ENCODE data around the gene HEMK1.

Gene HEMK1

DNA sequence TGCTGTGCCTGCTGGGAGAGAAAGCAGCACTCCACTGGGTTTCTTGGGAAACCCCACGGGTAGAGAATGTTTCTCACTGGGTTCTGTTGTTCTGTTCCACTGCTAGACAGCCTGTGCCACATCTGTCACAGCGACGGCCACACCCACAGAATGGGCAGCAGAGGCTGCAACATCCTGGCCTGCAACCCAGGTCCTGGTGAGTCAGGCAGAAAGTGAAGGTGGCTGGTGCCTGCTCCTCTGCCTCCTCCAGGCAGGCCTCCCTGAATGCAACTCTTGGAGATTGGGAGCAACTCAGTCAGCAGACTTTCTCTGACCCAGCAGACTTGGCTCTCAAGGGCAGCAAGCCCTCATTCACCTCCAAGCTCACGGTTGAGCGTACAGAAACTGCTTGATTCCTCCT is 14.8 kb upstream of the HEMK1 start:
- no peak for DNase-seq (ENCODE audit: low read depth)
- TF ChIP-seq, protein P1, sequence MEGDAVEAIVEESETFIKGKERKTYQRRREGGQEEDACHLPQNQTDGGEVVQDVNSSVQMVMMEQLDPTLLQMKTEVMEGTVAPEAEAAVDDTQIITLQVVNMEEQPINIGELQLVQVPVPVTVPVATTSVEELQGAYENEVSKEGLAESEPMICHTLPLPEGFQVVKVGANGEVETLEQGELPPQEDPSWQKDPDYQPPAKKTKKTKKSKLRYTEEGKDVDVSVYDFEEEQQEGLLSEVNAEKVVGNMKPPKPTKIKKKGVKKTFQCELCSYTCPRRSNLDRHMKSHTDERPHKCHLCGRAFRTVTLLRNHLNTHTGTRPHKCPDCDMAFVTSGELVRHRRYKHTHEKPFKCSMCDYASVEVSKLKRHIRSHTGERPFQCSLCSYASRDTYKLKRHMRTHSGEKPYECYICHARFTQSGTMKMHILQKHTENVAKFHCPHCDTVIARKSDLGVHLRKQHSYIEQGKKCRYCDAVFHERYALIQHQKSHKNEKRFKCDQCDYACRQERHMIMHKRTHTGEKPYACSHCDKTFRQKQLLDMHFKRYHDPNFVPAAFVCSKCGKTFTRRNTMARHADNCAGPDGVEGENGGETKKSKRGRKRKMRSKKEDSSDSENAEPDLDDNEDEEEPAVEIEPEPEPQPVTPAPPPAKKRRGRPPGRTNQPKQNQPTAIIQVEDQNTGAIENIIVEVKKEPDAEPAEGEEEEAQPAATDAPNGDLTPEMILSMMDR (IDR thresholded peaks at IDR 0.05; ENCODE audit: control insufficient read depth, insufficient read depth, low read depth, low read length, missing control alignments), result no peak
- H3K4me3 ChIP-seq (ENCODE audit: control insufficient read depth, low read depth, low read length), result no peak overlapping the region

DNA sequence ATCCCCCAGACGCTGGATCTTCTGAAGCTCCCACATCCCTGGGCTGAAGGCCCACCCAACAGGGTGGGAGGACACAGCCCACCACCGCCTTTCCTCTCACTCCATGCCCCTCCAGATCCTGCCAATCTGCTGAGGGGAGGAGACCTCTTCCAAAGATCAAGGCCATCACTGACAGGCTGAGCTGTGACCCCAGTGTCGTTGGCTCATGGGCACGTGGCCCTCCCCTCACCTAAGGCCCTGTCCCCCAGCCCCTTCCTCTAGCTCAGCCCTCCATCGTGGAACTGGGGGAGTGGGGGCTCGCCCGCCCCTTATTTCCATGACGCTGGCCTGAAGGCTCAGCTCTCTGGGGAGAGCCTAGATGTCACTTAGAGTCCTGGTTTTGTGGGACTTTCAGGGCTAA is 12.2 kb upstream of the HEMK1 start:
- no peak for DNase-seq (ENCODE audit: low read depth)
- H3K4me3 ChIP-seq (ENCODE audit: control insufficient read depth, low read depth, low read length), result no peak overlapping the region
- TF ChIP-seq, protein P1 (IDR thresholded peaks at IDR 0.05; ENCODE audit: control insufficient read depth, insufficient read depth, low read depth, low read length, missing control alignments), result no peak

DNA sequence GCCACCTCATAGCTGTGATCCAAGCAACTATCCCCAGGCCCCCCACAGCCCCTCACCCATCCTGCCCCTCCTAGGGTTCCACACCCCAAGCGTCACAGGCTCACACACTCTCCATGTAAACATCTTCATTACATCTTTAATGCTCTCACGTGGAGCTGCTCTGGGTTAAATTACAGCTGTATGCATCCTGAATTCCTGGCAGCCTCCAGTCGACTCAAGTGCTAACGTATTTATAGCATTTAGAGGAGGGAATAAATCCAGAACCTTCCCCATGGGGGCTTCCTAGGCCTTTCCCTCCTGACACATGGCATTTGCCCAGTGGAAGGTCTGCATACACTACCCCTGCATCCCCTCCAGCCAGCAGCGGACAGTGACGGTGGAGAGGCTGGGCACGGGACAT is 11.4 kb upstream of the HEMK1 start:
- DNase-seq (ENCODE audit: low read depth), result no peak
- TF ChIP-seq, protein P1 (IDR thresholded peaks at IDR 0.05; ENCODE audit: control insufficient read depth, insufficient read depth, low read depth, low read length, missing control alignments), result no peak
- H3K4me3 ChIP-seq (ENCODE audit: control insufficient read depth, low read depth, low read length), result no peak overlapping the region

DNA sequence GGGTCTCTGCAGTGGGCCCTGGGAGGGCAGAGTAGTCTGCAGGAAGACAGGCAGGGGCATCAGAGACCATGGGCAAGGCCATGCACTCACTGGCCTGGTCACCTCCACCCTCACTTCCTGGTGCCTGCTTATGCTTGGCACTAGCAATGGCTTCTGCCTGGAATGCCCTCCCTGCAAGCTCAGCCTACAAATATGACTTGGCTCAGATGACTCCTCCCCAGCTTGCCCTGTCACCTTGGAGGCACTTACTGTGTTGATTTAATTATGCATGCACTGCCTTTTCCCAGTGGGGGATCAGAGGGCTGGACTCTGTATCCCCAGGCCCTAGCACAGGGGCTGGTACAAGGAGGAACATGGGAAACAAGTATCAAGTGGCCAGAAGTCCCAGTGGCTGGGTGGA is 9.6 kb upstream of the HEMK1 start:
- DNase-seq (ENCODE audit: low read depth), result no peak
- H3K4me3 ChIP-seq (ENCODE audit: control insufficient read depth, low read depth, low read length), result no peak overlapping the region
- TF ChIP-seq, protein P1 (IDR thresholded peaks at IDR 0.05; ENCODE audit: control insufficient read depth, insufficient read depth, low read depth, low read length, missing control alignments), result no peak

DNA sequence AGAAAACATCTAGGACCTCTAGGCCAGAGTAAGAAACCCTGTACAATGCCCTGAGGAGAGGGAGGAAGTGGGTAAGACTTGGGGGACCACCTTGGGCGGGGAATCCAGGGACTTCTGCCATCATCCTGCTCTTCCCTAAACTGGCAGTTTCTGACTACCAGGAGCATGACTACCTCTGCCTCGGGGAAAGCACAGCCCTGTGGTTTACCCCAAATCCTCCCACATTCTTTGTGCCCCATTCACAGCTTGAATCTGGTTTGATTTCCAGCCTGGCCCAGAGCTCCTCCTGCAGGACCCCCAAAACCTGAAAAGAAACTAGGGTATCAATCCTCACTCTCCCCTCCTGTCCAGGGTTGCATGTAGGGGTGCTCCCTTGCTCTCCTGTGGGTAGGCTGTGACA is 6.5 kb upstream of the HEMK1 start:
- TF ChIP-seq, protein P1 (IDR thresholded peaks at IDR 0.05; ENCODE audit: control insufficient read depth, insufficient read depth, low read depth, low read length, missing control alignments), result peak; percentile 20
- H3K4me3 ChIP-seq (ENCODE audit: control insufficient read depth, low read depth, low read length), result no peak overlapping the region
- DNase-seq (ENCODE audit: low read depth), result peak; percentile 45

DNA sequence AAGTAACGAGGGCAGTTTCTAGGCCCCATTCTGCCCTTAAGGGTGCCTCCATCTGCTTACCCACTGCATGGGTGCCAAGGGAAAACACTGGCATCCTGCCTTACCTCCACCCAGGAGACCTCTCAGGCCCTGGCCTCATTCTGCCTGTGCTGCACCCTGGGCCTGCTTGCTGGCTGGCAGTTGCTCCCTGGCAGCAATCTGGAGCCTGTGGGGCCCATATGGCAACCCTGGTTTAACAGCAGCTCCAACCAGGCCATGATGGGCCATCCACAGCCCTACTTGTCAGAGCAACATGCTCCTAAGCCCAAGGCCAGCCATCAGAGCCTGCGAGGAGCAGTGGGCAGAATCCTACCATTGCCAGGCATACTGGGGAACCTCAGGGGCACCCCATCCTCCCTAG is 5.5 kb upstream of the HEMK1 start:
- no peak for DNase-seq (ENCODE audit: low read depth)
- TF ChIP-seq, protein P1 (IDR thresholded peaks at IDR 0.05; ENCODE audit: control insufficient read depth, insufficient read depth, low read depth, low read length, missing control alignments), result no peak
- H3K4me3 ChIP-seq (ENCODE audit: control insufficient read depth, low read depth, low read length), result no peak overlapping the region

DNA sequence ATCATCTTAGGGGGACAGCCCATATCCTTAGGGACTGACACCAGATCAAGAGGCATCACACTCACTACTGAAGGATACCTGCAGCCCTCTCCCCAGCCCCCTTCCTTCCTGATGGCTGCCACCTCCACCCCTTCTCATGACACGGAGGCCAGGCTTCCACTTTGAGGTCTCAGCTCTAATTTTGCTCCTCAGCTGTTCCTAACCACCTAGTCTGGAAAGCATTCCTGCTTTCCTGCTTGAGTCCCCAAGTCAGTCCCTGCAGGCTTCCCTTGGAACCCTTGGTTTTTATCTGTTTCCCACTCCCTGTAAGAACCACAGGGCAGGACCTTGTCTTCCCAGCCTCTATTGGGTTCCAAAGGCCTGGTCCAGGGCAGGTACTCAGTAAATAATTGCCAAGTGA is 5.0 kb upstream of the HEMK1 start:
- DNase-seq (ENCODE audit: low read depth), result no peak
- TF ChIP-seq, protein P1 (IDR thresholded peaks at IDR 0.05; ENCODE audit: control insufficient read depth, insufficient read depth, low read depth, low read length, missing control alignments), result no peak
- no peak overlapping the region for H3K4me3 ChIP-seq (ENCODE audit: control insufficient read depth, low read depth, low read length)

Measured in AG09309 (cell line).